GM19351 (cell line): ENCODE data around the gene CAMK2A.

Experiments
- ATAC-seq: cut with Tn5 transposase; IDR thresholded peaks from one replicate; pipeline ENCODE4 v1.9.1; 2021; ENCODE audit warnings: mild to moderate bottlenecking, moderate library complexity; ENCODE audit not compliant: unreplicated experiment

CAMK2A gene

DNA sequence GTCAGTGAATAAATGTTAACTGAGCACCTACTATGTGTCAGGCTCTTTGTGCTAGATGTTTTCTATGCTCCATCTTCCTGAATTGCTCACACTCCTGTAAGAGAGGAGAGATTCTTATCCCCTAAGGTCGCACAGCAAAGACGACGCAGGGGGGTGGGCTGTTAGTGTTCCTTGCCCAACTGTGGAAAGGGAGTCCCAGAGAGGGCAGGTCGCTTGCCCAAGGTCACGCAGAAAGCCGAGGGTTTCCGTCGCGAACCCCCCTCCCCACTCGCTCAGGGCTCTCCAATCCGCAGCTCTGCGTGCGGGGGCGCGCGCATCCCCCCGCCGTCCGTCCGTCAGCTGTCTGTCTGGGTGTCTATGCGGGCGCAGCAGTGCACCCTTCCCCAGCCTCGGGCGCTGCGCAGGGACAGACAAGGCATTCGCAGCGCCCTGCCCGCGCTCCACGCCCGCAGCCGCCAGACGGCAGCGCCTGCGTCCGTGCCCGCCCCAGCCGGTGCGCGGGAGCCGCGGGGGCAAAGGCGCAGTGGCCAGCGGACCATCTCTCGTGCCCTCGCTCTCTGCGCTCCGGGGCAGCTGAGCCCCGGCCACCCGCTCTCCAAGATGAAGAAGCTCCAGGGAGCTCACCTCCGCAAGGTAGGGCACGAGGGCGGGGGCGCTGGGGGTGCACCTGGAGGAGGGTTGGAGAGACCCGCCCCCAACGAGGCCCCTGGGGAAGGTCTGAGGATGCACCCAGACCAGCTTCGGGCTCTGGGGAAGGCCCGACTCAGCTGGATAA lies 99.7 kb downstream of the CAMK2A start, which contains the start of gene SLC6A7:
Gene SLC6A7 (plus strand): TSS at position 335 of the 775 bp plus-strand sequence. CDS start 266 bp downstream, at position 601.
- ATAC-seq: no peak

DNA sequence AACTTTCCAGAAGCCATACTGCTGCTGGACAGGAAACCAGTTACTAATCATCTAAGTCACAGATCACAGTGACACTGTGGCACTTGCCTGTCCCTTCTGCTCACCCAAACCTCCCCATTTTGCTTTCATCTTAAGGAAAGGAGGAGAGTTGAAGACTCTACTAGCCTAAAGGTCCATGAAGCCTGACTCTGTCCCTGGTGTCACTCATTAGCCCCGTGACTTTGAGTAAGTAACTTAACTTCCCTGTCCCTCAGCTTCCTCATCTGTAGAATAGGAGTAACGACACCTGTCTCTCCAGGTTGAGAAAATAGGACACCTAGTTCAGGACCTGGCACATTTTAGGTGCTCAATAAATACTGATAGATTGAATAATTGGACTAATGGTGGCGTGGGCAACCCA lies 100.2 kb downstream of the CAMK2A start:
- no peak for ATAC-seq

DNA sequence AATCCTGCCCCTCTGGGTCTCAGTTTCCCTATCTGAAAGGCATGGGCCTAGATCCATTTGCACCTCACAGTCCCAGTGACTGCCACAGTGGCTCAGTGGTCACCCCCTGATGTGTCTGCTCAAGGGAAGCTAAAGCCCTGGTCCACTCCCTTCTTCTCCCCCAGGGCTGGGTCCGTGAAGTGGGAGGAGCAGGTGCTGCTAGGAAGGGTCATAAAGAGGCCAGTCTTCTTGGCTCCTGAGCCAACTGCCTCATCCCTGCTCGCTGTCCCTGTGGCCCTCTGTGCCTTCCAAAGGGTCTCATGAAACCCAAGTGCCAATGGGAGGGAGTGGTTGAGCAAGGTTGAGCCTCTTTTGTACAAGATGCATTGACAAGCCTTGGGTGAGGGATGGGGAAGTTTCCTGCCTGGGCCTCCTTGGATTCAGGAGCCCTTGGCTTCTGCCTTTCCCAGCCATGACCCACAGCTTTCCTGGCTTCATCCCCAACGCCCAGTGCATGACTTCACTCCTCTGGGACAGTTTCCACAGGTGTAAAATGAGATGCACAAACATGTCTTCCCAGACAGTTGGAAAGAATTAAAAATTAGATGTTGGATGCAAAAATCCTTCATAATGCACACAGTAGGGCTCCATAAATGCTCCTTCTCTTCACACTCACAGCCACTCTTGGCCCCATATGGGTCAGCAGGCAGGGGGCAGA lies 101.3 kb downstream of the CAMK2A start:
- no peak for ATAC-seq

DNA sequence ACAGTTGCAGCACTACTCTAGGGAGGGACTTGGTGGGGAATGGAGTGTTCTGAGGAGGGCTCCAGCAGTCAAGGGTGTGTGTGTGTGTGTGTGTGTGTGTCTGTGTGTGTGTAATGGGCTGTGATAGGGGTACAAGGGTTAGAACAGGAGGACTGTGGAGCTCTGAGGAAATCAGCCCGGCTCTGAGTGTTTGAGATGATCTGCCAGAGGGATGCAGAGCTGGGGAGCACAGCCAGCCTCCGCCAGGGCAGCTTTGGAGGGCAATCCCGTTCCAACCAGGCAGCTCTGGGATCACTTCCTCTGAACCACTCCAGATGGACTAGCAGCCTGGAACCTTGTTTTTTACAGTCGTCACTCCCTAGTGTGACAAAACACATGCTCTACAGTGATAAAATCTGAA lies 102.7 kb downstream of the CAMK2A start:
- no peak for ATAC-seq

DNA sequence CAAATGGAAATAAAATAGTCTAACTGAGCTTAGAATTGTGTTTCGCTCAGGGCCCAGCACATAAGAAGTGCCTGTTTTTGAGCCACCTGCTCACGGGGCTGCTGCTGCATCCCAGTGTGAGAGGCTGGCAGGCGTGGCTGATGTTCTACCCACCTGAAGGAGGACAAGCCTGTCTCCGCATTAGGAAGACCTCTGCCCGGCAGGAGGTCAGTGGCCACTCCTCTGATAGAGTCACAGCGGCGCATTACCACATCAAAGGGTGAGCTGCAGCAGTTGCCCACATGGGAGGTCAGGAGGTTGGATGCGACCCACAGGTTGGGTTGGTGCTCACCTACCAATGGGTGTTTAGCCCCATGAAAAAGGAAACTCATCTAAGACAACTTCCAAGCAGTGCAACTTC lies 103.4 kb downstream of the CAMK2A start:
- no peak for ATAC-seq

DNA sequence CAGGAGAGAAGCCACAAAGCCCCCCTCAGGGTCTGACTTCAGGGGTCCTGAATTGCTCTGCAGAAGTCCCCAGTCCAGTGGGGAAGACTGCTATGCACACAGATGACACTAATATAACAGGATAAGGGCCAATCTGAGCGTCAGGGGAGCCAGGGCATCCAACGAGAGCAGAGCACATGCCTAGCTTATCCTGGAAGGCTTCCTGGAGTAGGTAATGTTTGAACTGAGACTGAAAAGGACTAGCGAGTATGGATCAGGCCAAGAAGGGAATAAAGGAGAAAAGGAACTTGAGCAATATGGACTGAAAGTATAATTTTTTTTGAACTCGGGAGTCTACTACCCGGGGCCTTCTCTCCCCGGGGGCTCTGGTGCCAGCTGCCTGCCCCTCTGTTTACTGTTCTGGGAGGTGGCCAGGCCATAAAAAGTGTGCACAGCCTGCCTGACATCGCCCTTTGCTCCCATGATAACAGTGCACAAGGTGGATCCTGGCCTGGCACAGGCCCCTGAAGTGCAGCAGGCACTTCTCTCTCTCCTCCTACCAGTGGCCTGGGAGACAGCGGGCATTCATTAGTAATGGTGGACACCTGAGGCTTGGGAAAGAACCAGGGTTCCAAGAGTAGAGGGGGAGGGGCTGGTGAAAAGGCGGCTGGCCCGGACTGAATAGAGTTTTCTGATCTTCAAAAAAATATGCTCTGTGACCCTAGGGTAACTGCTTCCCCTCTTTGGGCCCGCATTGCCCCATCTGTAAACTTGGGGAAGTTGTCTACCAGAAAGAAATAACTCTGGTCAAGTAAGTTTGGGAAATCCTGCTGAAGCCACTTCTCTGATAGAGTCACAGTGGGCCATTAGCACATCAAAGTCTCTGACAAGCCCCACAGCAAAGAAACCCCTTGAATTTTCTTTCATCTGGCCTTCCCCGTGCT lies 104.3 kb downstream of the CAMK2A start:
- ATAC-seq: no peak

DNA sequence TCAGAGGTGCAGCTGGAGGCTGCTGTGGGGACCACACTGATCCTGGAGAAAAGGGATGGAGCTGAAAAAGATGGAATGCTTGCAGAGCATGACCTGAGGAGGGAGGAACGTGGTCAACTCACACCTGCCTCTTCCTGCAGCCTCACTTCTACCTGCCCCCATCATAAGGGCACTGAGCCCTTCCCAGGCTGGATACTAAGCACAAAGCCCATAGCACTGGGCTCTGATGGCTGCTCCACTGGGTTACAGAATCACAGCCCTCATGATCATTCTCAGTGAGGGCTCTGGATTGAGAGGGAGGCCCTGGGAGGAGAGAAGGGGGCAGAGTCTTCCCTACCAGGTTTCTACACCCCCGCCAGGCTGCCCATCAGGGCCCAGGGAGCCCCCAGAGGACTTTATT lies 105.6 kb downstream of the CAMK2A start:
- ATAC-seq: no peak

DNA sequence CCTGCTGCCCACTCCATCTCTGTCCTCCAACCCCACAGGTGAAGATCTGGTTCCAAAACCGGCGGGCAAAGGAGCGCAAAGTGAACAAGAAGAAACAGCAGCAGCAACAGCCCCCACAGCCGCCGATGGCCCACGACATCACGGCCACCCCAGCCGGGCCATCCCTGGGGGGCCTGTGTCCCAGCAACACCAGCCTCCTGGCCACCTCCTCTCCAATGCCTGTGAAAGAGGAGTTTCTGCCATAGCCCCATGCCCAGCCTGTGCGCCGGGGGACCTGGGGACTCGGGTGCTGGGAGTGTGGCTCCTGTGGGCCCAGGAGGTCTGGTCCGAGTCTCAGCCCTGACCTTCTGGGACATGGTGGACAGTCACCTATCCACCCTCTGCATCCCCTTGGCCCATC lies 106.1 kb downstream of the CAMK2A start:
- ATAC-seq: no peak

DNA sequence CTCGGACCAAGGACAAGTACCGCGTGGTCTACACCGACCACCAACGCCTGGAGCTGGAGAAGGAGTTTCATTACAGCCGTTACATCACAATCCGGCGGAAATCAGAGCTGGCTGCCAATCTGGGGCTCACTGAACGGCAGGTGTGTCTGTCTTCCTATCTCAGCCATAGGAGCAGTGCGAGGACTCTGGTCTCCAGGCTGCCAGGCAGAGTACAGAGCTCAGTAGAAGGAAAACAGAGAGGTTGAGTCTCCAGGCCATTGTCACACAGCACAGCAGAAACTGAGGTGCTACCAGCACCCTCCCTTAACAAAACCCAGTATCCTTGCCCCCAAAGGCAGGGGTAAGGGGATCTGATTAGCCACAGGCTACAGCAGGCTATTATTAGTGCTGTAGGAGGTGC lies 106.8 kb downstream of the CAMK2A start:
- no peak for ATAC-seq

DNA sequence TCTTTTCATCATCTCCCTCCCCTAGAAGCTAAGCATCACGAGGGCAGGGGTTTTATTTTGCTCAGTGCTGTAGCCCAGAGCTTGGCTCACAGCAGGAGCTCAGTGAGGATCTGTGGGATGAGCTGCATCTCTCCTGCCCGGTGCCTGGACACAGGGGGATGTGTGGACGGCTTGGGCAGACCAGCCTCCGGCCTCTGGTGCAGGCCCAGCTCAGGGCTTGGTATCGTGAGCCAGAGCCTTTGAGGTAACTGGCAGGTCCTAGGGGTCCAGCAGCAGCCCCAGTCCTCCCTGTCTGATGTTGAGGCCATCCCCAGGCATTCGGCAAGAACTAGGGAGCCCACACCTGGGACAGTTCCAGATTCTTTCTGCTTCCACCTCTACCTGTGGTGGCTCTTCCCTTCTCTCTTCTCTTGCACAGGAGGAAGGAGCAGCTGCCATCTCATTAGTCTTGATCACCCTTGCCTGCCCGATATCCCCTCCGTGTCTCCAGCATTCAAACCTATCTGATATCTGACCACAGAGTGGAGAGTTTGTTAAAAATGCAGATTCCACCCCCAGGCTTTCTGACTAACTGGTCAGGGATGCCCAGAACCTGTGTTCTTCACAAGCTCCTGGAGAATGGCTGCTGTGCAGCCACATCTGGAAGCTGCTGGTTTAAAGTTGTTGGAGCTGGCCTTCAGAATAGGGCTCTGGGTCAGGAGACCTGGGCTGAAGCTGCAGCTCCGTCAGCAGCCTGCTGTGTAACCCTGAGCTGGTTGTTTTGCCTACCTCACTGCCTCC lies 107.6 kb downstream of the CAMK2A start:
- no peak for ATAC-seq

DNA sequence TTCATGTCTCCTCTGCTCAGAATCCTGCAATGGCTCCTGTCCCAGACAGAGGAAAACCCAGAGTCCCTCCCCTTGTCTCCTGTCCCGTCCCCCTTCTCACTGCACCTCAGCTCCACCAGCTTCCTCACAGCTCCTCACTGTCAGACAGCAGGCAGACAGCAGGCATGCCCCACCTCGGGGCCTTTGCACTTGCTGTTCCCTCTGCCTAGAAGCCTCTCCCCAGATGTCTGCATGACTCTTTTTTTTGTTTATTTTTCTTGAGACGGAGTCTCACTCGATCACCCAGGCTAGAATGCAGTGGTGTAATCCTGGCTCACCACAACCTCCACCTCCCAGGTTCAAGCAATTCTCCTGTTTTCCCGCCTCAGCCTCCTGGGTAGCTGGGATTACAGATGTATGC lies 108.5 kb downstream of the CAMK2A start:
- no peak for ATAC-seq

DNA sequence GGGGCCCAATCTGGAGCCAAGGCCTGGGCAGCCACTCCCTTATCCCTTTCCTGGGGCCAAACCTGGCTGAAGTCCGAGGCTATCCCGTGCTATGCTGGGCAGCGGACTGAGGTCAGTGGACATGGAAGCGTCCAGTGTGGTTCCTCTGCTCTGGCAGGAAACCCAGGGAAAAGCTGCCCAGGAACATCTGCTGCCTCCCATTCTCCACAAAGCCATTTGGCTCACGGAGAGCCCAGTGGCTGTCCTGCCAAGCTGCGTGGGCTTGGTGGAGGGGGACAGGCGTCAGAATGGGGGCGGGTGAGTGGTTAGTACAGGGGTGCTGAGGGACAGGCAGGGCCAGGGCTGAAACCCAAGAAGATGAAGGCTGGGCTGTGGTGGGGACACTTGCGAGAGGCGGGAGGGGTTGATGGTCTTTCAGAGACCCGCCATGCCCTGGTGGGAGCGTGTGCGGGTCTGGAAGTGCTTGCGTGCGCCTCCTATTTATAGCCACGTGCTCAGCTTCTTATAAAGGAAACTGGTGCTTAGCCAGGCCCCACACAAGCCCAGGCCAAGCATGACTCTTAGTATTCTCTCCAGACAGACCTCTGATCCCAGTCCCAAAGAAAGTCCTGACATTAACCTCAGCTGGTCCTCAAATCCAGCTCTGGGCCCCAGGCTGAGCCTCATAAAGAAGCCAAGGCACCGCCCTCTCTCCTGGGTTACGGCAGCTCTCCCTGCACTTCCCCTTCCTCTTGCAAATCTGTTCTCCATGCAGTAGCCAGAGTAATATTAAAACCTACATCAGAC lies 109.1 kb downstream of the CAMK2A start:
- no peak for ATAC-seq

DNA sequence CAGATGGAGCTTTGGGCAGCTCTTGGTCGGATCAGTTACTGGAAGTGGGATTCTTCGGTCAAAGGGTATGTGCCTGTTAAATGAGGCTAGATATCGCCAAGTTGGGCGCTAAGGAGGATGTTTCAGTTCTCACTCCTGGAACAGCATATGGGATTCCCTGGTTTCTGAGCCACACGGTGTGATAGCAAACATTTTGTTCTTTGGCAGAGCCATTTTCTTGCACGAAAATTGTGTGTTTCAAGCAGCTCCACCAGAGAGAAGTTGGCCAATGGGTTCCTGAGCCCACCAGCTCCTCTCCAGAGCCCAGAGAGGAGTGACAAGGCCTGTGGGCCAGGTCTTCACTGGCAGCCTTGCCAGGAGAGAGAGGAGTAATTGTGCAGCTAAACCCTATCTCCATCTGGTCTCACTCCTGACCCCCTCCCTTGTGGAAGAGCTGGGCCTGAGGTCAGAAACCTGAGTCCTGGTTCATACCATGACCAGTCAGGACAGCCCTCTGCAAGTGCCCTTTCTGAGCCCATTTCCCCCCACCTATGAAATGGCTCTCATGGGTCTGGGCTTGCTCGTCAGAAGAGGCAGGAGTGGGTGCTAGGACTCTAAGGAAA lies 110.5 kb downstream of the CAMK2A start:
- ATAC-seq: no peak

DNA sequence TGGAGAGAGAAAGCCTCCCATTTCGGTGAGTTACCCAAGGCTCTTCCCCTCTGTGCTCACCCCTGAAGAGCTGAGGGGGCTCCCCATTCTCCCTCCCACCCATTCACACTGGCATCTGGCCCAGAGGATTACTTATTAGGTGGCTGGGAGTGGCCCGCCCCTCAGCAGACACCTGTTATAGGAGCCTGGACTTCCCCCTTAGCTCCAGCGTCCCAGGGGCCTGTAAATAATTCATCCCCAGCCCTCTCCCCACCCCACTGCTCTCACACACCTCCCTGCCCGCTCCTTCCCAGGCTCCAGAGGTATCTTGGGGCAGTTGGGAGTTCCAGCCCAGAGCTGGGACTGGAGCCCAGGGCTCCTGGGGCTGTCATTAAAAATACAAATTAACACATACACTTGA lies 111.3 kb downstream of the CAMK2A start:
- ATAC-seq: no peak

DNA sequence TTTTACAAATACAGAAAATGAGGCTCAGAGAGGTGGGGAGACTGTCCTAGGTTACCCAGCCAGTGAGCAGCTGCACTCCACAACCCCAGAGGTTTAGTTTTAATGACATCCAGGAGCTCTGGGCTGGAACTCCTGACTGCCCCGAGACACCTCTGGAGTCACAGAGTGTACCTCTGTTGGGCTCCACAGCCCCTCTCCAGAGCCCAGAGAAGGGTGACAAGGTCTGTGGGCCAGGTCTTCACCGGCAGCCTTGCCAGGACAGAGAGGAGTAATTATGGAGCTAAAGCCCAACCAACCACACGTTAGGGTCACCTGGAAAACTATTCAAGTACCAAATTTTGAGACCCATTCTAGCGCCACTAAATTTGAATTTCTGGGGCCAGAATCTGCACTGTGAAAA lies 111.9 kb downstream of the CAMK2A start:
- ATAC-seq: no peak

DNA sequence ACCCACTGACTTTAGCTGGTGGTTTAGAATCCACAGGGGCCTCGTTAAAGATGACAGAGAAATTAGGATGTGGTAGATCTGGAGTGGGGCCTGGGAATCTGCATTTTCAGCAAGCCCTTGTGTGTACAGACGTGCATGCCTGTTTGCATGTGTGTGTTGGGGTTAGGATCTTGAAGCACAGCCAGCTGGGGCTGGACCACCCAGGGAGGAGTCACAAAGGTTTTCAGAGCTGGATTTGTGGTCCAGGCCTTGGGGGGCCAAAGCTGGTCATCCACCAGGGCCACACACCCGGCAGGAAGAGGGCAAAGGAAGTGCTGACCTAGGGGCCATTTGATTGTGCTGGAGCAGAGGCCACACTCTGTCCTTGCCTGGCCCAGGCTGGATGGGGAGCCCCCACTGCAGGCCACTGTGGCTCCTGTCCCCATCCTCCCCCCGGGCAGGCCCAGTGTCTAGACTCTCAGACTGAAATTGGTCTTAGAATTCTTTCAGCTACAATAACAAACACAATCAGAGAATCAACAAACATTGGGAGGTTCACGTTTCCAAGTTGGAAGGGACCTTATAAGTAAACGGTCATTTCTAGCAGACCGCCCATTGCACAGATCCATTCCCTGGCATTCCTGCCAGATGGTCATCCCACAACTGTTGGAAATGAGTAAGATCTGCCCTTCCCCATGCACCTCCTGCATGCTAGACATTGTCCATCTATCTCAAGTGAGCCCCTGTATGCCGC lies 112.7 kb downstream of the CAMK2A start:
- ATAC-seq: no peak

DNA sequence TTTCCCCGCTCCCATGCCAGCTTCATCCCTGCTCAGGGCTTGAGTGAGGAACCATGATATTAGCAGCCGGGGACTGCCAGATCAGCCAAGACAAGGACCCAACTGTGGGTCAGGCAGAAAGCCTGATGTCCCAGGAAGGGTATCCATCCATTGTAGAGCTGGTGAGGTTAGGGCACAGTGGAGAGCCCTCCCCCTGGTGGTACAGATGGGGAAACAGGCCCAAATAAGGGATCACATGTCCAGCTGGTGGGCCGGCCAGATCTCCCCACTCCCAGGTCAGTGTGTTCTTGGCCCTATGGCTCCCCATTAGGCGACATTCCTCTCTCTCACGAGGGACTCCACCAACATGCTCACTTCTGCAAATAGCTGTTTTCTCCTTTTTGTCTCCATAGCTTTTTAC lies 114.0 kb downstream of the CAMK2A start:
- ATAC-seq: no peak

DNA sequence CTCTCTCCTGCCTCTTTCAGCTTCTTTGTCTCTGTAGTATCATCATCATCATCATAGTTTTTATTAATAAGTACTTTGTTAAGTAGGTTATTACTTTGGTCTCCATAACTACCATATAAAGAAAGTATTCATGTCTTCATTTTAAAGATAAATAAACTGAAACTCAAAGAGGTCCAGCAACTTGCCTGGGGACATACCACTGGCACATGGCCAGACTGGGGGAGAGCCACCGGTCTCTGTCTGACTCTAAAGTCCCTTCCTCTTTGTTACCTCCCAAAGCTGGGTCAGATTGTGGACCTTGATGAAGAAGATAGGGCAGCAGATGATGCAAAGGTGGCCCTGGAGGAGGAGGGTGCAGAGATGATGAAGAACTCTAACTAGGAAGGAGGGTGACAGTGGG lies 114.5 kb downstream of the CAMK2A start:
- ATAC-seq: no peak

DNA sequence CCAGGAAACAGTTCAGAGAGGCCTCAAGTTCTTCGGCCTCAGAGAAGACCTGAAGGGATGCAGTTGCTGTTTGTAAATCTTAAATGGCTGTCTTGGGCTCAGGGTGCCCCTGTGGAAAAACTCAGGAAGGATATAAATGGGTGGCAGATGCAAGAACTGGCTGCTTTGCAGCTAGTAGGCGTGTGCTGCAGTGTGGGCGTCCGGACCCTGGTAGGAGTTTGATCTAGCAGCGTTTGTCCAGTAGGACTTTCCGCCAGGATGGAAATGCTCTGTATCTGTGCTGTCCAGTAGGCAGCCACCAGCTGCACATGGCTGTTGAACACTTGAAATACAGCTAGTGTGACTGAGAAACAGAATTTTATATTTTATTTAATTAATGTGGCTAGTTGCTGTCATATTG lies 115.3 kb downstream of the CAMK2A start:
- ATAC-seq: no peak
